Stimulated activated CD4-positive, alpha-beta T cell treated with anti-CD3 and anti-CD28 coated beads, Interleukin-2, amount 100 ng/mL, for 4 hours (primary cell): ENCODE measurements around the gene KLHDC8A.
"Not testable (repeated sequence)": the region's sequence is repeated elsewhere in the genome, so short reads cannot be mapped to it uniquely, and the experiment has no call there.

ENCODE experiments used
- DNase-seq: peaks from one replicate; pipeline ENCODE4 v3.0.0-alpha.2; 2020; ENCODE audit warnings: low read depth

Gene KLHDC8A

GRCh38 chr1:205318231-205318991 lies 38.3 kb downstream of the KLHDC8A start:
- no peak for DNase-seq

GRCh38 chr1:205317311-205317917 lies 39.3 kb downstream of the KLHDC8A start:
- no peak for DNase-seq

- DNase-seq: no peak
Measured at GRCh38 chr1:205316161-205316566, 40.6 kb downstream of the KLHDC8A start.

GRCh38 chr1:205315008-205315618 lies 41.6 kb downstream of the KLHDC8A start:
- no peak for DNase-seq

- no peak for DNase-seq
Measured at GRCh38 chr1:205313563-205314308, 43.0 kb downstream of the KLHDC8A start.

- no peak for DNase-seq
Measured at GRCh38 chr1:205312866-205313562, 43.7 kb downstream of the KLHDC8A start.

GRCh38 chr1:205310976-205311704 lies 45.6 kb downstream of the KLHDC8A start:
- no peak for DNase-seq

GRCh38 chr1:205309741-205310140 lies 47.0 kb downstream of the KLHDC8A start:
- no peak for DNase-seq

- no peak for DNase-seq
Measured at GRCh38 chr1:205306929-205307566, 49.7 kb downstream of the KLHDC8A start.

- no peak for DNase-seq
Measured at GRCh38 chr1:205304695-205305070, 52.0 kb downstream of the KLHDC8A start.

GRCh38 chr1:205304046-205304694 lies 52.6 kb downstream of the KLHDC8A start:
- no peak for DNase-seq

- DNase-seq: no peak
Measured at GRCh38 chr1:205303247-205303888, 53.4 kb downstream of the KLHDC8A start.

- no peak for DNase-seq
Measured at GRCh38 chr1:205301842-205302588, 54.7 kb downstream of the KLHDC8A start.

GRCh38 chr1:205301205-205301821 lies 55.4 kb downstream of the KLHDC8A start:
- DNase-seq: no peak

GRCh38 chr1:205300149-205300548 lies 56.6 kb downstream of the KLHDC8A start:
- DNase-seq: no peak

- DNase-seq: no peak
Measured at GRCh38 chr1:205298191-205298994, 58.3 kb downstream of the KLHDC8A start.

GRCh38 chr1:205297546-205298177 lies 59.1 kb downstream of the KLHDC8A start:
- DNase-seq: not testable (repeated sequence)
